Stimulated activated CD8-positive, alpha-beta memory T cell treated with anti-CD3 and anti-CD28 coated beads, Interleukin-4, amount 100 ng/mL, for 4 hours (primary cell): ENCODE data around the gene PSPN.

Source experiments
- DNase-seq, 2 donors: peaks; one replicate each; pipeline ENCODE4 v3.0.0-alpha.2; 2020; ENCODE audit warnings: low read depth in 2 of 2, low spot score in 1 of 2

The PSPN gene

GRCh38 chr19:6333439-6333838 lies 42.3 kb downstream of the PSPN start, which contains the start of gene ACER1:
TSS of gene ACER1 (minus strand) at chr19:6333612. CDS start at chr19:6333551, 61 bp downstream.
- DNase-seq: no peak

GRCh38 chr19:6326815-6327214 lies 48.9 kb downstream of the PSPN start:
- no peak for DNase-seq

- DNase-seq: no peak
These were observed 50.1 kb downstream of the PSPN start for GRCh38 chr19:6325614-6326013.
